SK-N-SH (cell line): Measurements from ENCODE around the gene EPB41L4B.

ENCODE experiments used
- CTCF ChIP-seq: fragments of 200-600 bp; sonication (generic); IDR thresholded peaks from 2 replicates; pipeline ENCODE4 v1.6.1; 2017; ENCODE audit warnings: antibody characterized with exemption, mild to moderate bottlenecking, moderate library complexity
- ELF1 ChIP-seq: IDR thresholded peaks from 2 replicates; pipeline ENCODE4 v1.4.0; 2012
- FOXJ3 ChIP-seq: sonication (generic); formaldehyde crosslinking; IDR thresholded peaks from 2 replicates; pipeline ENCODE4 v1.5.1; 2020; ENCODE audit warnings: mild to moderate bottlenecking, missing genetic modification reagents
- FOXM1 ChIP-seq: IDR thresholded peaks from 2 replicates; pipeline ENCODE4 v1.4.0; 2012; ENCODE audit warnings: low read depth, mild to moderate bottlenecking
- JUND ChIP-seq: IDR thresholded peaks from 2 replicates; pipeline ENCODE4 v1.4.0; 2012
- MAX ChIP-seq: IDR thresholded peaks from 2 replicates; pipeline ENCODE4 v1.4.0; 2012; ENCODE audit warnings: low read depth
- RCOR1 ChIP-seq: fragments of 150-350 bp; IDR thresholded peaks from 2 replicates; pipeline ENCODE4 v1.6.1; 2017; ENCODE audit warnings: antibody characterized with exemption, low read length
- TAF1 ChIP-seq: IDR thresholded peaks from 2 replicates; pipeline ENCODE4 v1.6.1; 2012; ENCODE audit warnings: low read depth, mild to moderate bottlenecking, low read length, moderate library complexity, borderline replicate concordance
- TF ChIP-seq, protein P1 (sequence below): IDR thresholded peaks from 2 replicates; pipeline ENCODE4; 2012
- TF ChIP-seq, protein P2 (sequence below): IDR thresholded peaks from 2 replicates; pipeline ENCODE4 v1.4.0; 2012; ENCODE audit warnings: low read depth, borderline replicate concordance
- TF ChIP-seq, protein P3 (sequence below): IDR thresholded peaks from 2 replicates; pipeline ENCODE4 v1.4.0; 2012; ENCODE audit warnings: low read depth, borderline replicate concordance

- TF ChIP-seq TAF1 (no peak), JUND (peak; percentile 55), CTCF (no peak), MAX (no peak), RCOR1 (no peak), FOXM1 (no peak), ELF1 (no peak), FOXJ3 (CRISPR knock-in tag) (no peak)
- TF ChIP-seq, protein P1, sequence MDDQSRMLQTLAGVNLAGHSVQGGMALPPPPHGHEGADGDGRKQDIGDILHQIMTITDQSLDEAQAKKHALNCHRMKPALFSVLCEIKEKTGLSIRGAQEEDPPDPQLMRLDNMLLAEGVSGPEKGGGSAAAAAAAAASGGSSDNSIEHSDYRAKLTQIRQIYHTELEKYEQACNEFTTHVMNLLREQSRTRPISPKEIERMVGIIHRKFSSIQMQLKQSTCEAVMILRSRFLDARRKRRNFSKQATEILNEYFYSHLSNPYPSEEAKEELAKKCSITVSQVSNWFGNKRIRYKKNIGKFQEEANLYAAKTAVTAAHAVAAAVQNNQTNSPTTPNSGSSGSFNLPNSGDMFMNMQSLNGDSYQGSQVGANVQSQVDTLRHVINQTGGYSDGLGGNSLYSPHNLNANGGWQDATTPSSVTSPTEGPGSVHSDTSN: peak; percentile 31; the same call in 1 of the 2 replicates
- TF ChIP-seq, protein P2, sequence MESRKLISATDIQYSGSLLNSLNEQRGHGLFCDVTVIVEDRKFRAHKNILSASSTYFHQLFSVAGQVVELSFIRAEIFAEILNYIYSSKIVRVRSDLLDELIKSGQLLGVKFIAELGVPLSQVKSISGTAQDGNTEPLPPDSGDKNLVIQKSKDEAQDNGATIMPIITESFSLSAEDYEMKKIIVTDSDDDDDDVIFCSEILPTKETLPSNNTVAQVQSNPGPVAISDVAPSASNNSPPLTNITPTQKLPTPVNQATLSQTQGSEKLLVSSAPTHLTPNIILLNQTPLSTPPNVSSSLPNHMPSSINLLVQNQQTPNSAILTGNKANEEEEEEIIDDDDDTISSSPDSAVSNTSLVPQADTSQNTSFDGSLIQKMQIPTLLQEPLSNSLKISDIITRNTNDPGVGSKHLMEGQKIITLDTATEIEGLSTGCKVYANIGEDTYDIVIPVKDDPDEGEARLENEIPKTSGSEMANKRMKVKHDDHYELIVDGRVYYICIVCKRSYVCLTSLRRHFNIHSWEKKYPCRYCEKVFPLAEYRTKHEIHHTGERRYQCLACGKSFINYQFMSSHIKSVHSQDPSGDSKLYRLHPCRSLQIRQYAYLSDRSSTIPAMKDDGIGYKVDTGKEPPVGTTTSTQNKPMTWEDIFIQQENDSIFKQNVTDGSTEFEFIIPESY: no peak
- TF ChIP-seq, protein P3, sequence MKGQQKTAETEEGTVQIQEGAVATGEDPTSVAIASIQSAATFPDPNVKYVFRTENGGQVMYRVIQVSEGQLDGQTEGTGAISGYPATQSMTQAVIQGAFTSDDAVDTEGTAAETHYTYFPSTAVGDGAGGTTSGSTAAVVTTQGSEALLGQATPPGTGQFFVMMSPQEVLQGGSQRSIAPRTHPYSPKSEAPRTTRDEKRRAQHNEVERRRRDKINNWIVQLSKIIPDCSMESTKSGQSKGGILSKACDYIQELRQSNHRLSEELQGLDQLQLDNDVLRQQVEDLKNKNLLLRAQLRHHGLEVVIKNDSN: no peak
Observed at GRCh38 chr9:109349421-109349846, 28.6 kb upstream of the EPB41L4B start.
